Right lobe of liver (tissue), 6 donors: Measurements from ENCODE around the gene ZNF345. TPM values are rescaled to one million over a fixed set of nuclear protein-coding genes. Genes with fewer than 3 reads are reported as not detected.
A peak's percentile ranks its signal among the peaks of the same experiment; 100 is the strongest.

ENCODE experiments used
- ATAC-seq, 4 donors: fragments of 200-7000 bp; cut with Tn5 transposase; one replicate each; pipeline ENCODE4 v1.9.1; 2020; ENCODE audit warnings: mild to moderate bottlenecking in 4 of 4, moderate library complexity in 4 of 4
- DNase-seq, 3 donors: peaks; one replicate each; pipeline ENCODE4 v3.0.0-alpha.2; 2020
- H3K27ac ChIP-seq, 3 donors: fragments of 200-600 bp; one replicate each; pipeline ENCODE4 v1.8.0; 2022
- H3K27me3 ChIP-seq, 2 donors: fragments of 200-600 bp; one replicate each; pipeline ENCODE4 v1.8.0; 2022
- H3K36me3 ChIP-seq, 4 donors: fragments of 200-600 bp; sonication (generic) in 1 of 4; one replicate each; pipeline versions ENCODE4 v1.5.1 to v1.8.0; 2017 to 2022; ENCODE audit warnings: control low read depth in 1 of 4
- H3K4me1 ChIP-seq, 4 donors: fragments of 200-600 bp; sonication (generic) in 1 of 4; one replicate each; pipeline versions ENCODE4 v1.5.1 to v1.8.0; 2017 to 2022; ENCODE audit warnings: control low read depth in 1 of 4
- H3K4me3 ChIP-seq, 3 donors: fragments of 200-600 bp; one replicate each; pipeline ENCODE4 v1.8.0; 2022
- H3K9me3 ChIP-seq, 4 donors: fragments of 200-600 bp; sonication (generic) in 1 of 4; one replicate each; pipeline versions ENCODE4 v1.5.1 to v1.8.0; 2017 to 2022; ENCODE audit warnings: control low read depth in 1 of 4
- POLR2A ChIP-seq: fragments of 450-650 bp; IDR thresholded peaks from one replicate; pipeline ENCODE4 v1.6.1; 2017; ENCODE audit warnings: antibody characterized with exemption, mild to moderate bottlenecking
- WGBS: methylation state at CpG from one replicate; pipeline ENCODE4 v1.1.6; 2018; ENCODE audit warnings: low coverage, low lambda C conversion rate; ENCODE audit not compliant: insufficient coverage; ENCODE audit errors: missing lambda C conversion rate; 5-methylcytosine and 5-hydroxymethylcytosine counted together
- intact Hi-C, 2 donors: fragments of 100-400 bp; cut with DNase I; formaldehyde crosslinking; loops; one replicate each; pipeline versions ENCODE4 v1.11.2 to v1.14.1; 2022
- total RNA-seq, 6 experiments: library from RNA; depleted of rRNA in 2 of 6; stranded (reverse); fragments of >200 nt in 2 of 6; fragmentation: NEBNext Ultra II Directional in 3 of 6; extraction: Animal tissue kit (Norgen Biotek cat#: 25700) in 3 of 6; gene quantifications; one replicate each; pipeline versions ENCODE4 v1.1.0 to v1.2.4, GENCODE V29; 2016 to 2023
- TF ChIP-seq, protein P1 (sequence below), 4 donors: fragments of 200-600 bp in 3 of 4; fragments of 450-650 bp in 1 of 4; IDR thresholded peaks; one replicate each; pipeline versions ENCODE4 v1.5.1 to v1.8.0; 2016 to 2022; ENCODE audit warnings: antibody characterized with exemption in 4 of 4, mild to moderate bottlenecking in 2 of 4
- donor health status: DM: no; HTN: yes; CAD: no.
- donor health status: DM: no; HTN: no; CAD: no.
- donor health status: DM: no; HTN: no; CAD: no.
- donor health status: DM: no; HTN: yes; CAD: no.
- donor health status: DM: no; HTN: yes; CAD: no.

The ZNF345 gene
- total RNA-seq, 6 experiments from 2014 or later = 0.56 to 2.4 (median 1.5) TPM

DNA sequence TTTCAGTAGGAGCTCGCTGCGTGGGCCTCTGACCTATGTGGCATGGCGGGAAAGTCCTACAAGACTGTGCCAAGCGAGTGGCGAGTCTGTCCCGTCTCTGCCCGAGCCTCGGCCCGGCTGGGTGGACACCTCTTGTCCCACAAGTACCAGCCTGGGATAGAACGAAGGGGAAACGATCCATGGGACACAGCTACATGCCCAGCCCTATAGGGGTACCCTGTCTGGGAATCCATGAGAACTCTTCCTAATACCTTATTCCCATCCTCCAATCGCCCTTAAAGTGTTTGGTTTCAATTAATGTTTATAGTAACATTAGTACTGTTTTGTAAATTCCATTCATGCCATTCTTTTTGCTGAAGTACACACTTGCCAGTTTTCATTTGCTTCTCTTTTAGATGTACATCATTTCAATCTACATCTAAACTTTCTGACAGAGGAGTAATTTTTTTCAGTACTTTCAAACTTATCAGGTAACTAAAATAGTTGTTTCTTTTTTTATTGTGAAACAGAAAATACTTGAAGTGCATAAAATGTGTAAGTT lies 11.8 kb upstream of the ZNF345 start:
- DNase-seq (no peak), ATAC-seq (no peak)
- Histone ChIP-seq H3K27me3 (no peaks in the 10 kb centered on the region), H3K36me3 (peaks cover 0 to 1% (median under 1%) of the 10 kb centered on the region in 4 donors), H3K27ac (peak overlapping the region; percentile 81 to 88 (median 87)), H3K9me3 (peaks cover 0 to 21% (median 3%) of the 10 kb centered on the region in 4 donors), H3K4me1 (peaks cover 0 to 6% (median 0%) of the 10 kb centered on the region in 4 donors), H3K4me3 (peak overlapping the region; percentile 55 to 98 (median 89))
- TF ChIP-seq POLR2A = no peak
- TF ChIP-seq, protein P1, sequence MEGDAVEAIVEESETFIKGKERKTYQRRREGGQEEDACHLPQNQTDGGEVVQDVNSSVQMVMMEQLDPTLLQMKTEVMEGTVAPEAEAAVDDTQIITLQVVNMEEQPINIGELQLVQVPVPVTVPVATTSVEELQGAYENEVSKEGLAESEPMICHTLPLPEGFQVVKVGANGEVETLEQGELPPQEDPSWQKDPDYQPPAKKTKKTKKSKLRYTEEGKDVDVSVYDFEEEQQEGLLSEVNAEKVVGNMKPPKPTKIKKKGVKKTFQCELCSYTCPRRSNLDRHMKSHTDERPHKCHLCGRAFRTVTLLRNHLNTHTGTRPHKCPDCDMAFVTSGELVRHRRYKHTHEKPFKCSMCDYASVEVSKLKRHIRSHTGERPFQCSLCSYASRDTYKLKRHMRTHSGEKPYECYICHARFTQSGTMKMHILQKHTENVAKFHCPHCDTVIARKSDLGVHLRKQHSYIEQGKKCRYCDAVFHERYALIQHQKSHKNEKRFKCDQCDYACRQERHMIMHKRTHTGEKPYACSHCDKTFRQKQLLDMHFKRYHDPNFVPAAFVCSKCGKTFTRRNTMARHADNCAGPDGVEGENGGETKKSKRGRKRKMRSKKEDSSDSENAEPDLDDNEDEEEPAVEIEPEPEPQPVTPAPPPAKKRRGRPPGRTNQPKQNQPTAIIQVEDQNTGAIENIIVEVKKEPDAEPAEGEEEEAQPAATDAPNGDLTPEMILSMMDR (IDR thresholded peaks at IDR 0.05) = no peak
- 0% methylated on average over 1 of the region's 12 CpGs for WGBS
- intact Hi-C loops = no loop called here

DNA sequence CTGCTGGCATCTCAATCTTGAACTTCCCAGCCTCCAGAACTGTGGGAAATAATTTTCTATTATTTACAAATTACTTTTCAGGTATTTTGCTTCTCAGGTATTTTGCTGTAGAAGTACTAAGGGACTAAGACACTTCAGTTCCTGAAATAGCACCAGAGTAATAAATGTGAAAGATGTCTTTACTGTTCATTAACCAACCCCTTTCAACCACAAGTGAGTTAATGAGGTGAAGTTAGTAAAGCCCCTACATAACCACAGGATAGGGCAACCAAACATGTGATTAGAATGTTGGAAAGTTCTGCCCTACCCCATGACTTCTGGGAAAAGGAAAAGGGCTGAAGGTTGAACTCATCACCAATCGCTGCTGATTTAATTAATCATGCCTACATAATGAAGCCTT lies 2.7 kb upstream of the ZNF345 start:
- WGBS = 82% methylated on average over 1 of the region's 1 CpG
- TF ChIP-seq, protein P1 (IDR thresholded peaks at IDR 0.05) = no peak
- TF ChIP-seq POLR2A = no peak
- Histone ChIP-seq H3K36me3 (no peaks in the 10 kb centered on the region), H3K4me1 (peaks cover 0 to 6% (median 0%) of the 10 kb centered on the region in 4 donors), H3K4me3 (no peak overlapping the region), H3K9me3 (no peaks in the 10 kb centered on the region), H3K27ac (no peak overlapping the region), H3K27me3 (no peaks in the 10 kb centered on the region)
- ATAC-seq = no peak
- no peak for DNase-seq
- intact Hi-C loops = loop anchor here in 1 of 2 donors (10.0 kb wide), 1 partner anchor 73 kb away; the partner anchor contains the start of gene ZNF850

DNA sequence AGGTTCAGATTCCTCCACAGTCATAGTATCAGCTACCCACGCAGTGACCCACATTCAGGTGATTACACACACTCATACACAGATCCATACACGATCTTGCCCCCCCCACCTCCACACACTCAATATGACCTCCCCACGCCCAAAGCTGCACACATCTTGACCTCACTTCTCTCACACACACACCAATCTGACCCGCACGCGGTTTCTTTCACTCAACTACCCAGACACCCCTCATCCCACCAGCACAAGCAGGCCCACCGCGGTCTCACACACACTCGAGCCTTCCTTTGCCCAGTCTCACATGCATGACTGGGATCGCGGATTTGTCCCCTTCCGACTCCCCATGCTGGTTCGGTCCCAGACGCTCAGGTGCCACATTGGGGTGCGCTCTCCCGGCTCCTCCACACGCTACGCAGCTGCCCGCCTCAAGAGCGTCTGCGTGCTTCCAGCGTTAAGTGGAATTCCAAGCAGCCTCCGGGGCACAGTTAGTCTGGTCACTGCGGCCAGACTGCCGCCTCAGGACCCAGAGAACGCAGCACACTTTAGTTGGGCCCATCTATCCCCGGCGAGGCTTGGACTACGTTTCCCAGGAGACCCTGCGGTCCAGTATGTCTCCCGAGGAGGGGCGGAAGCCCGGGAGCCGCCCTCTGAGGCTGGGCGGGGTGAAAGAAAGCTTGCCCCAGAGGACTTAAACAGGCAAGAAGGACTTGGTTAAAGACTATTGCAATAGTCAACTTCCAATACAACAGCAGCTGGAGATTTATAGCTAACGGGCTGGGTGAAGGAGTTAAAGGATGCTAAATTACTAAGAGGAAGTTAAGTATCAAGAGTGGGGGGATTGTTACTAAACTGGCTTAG lies 746 bp upstream of the ZNF345 start:
- Histone ChIP-seq H3K4me3 (peak overlapping the region; percentile 59 to 99 (median 80)), H3K36me3 (peaks cover 0 to 8% (median 0%) of the 10 kb centered on the region in 4 donors), H3K9me3 (peaks cover 0 to 3% (median 0%) of the 10 kb centered on the region in 4 donors), H3K4me1 (peaks cover 0 to 6% (median 0%) of the 10 kb centered on the region in 4 donors), H3K27ac (peak overlapping the region; percentile 71 to 77 (median 77)), H3K27me3 (no peaks in the 10 kb centered on the region)
- under 1% methylated on average over 23 of the region's 36 CpGs for WGBS
- ATAC-seq = peak; percentile 95 to 98 (median 96)
- DNase-seq = peak; percentile 94 to 96 (median 95)
- TF ChIP-seq, protein P1 (IDR thresholded peaks at IDR 0.05) = no peak
- TF ChIP-seq POLR2A = peak; percentile 48
- intact Hi-C loops = loop anchor here in 1 of 2 donors (10.0 kb wide), 1 partner anchor 75 kb away; the partner anchor contains the start of gene ZNF850

DNA sequence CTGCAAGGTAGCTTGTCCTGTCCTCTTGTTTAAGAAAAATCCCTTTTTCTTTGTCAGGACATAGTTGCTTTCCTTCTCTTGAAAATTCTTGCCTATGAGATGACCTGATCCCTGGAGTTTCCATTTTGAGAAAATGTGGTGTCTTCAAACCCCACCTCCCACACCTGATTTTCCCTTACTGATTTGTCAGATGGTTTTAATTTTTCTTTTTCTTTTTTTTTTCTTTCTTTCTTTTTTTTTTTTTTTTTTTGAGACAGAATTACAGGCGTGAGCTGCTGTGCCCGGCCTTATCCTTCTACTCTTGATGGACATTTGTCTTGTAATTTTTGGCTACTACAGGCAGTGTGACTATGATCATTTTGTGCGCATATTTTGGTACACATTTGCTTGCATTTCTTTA lies 1.2 kb downstream of the ZNF345 start:
- 95% methylated on average over 3 of the region's 3 CpGs for WGBS
- DNase-seq = no peak
- Histone ChIP-seq H3K27ac (no peak overlapping the region), H3K4me1 (peaks cover 0 to 6% (median 0%) of the 10 kb centered on the region in 4 donors), H3K4me3 (no peak overlapping the region), H3K9me3 (peaks cover 0 to 6% (median 0%) of the 10 kb centered on the region in 4 donors), H3K27me3 (no peaks in the 10 kb centered on the region), H3K36me3 (peaks cover 0 to 8% (median 0%) of the 10 kb centered on the region in 4 donors)
- intact Hi-C loops = no loop called here
- no peak for TF ChIP-seq POLR2A
- TF ChIP-seq, protein P1 (IDR thresholded peaks at IDR 0.05) = no peak
- ATAC-seq = no peak
